Esophagus muscularis mucosa (tissue), 3 donors: Measurements from ENCODE around the gene ZNF774.

Experiments used
- POLR2AphosphoS5 ChIP-seq, 2 donors: sonication (generic); formaldehyde crosslinking; IDR thresholded peaks; one replicate each; pipeline ENCODE4 v1.6.1; 2017; ENCODE audit warnings: antibody characterized with exemption in 2 of 2
- TF ChIP-seq, protein P1 (sequence below), 3 experiments: fragments of 200-600 bp in 2 of 3; fragments of 450-650 bp in 1 of 3; sonication (generic) in 2 of 3; IDR thresholded peaks; one replicate each; pipeline ENCODE4 v1.5.1; 2017 to 2019; ENCODE audit warnings: antibody characterized with exemption in 3 of 3, mild to moderate bottlenecking in 2 of 3, moderate library complexity in 1 of 3

DNA sequence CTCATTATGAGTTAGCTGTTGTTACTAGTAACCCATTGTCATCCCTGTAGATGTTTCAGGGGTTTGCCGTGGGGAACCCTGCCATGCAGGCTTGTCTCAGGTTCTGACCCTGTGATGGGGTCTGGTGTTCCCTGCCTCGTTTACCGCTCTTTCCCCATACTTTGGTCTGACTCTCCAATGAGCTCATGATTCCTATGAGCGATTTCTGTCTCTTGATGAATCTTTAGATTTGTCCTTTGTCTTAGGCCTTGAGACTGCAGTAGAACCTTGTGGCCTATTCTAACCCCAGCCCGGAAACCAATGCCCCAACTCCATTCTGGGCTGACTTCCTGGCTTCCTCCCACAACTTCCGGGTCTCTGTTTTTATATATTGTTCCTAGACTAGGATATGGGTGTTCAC lies 24.7 kb downstream of the ZNF774 start:
- TF ChIP-seq, protein P1, sequence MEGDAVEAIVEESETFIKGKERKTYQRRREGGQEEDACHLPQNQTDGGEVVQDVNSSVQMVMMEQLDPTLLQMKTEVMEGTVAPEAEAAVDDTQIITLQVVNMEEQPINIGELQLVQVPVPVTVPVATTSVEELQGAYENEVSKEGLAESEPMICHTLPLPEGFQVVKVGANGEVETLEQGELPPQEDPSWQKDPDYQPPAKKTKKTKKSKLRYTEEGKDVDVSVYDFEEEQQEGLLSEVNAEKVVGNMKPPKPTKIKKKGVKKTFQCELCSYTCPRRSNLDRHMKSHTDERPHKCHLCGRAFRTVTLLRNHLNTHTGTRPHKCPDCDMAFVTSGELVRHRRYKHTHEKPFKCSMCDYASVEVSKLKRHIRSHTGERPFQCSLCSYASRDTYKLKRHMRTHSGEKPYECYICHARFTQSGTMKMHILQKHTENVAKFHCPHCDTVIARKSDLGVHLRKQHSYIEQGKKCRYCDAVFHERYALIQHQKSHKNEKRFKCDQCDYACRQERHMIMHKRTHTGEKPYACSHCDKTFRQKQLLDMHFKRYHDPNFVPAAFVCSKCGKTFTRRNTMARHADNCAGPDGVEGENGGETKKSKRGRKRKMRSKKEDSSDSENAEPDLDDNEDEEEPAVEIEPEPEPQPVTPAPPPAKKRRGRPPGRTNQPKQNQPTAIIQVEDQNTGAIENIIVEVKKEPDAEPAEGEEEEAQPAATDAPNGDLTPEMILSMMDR (IDR thresholded peaks at IDR 0.05) = no peak
- no peak for TF ChIP-seq POLR2AphosphoS5 (IDR thresholded peaks at IDR 0.05)
